K562 (cell line): ENCODE results near the gene ATP8B2. TPM values are rescaled to one million over a fixed set of nuclear protein-coding genes. Genes with fewer than 3 reads are reported as not detected.
A peak's percentile ranks its signal among the peaks of the same experiment; 100 is the strongest.

ENCODE experiments used
- ATAC-seq: fragments of 200-7000 bp; cut with Tn5 transposase; 3 replicates; pipeline ENCODE4 v1.9.1; 2020; ENCODE audit warnings: moderate library complexity
- BruUV-seq: library from RNA; stranded (reverse); fragments of 400-500 nt; replicated peaks from 2 replicates; lab custom pipeline; 2021; lab: Mats Ljungman, UMichigan
- CTCF ChIA-PET: fragments of 300-600 bp; formaldehyde crosslinking; extraction: SDS; loops from one replicate; lab custom pipeline; 2021; ENCODE audit warnings: low intra/inter-chr PET ratio; lab: Yijun Ruan, JAX
- POLR2A ChIA-PET: fragments of 300-600, 350-650 bp; sonication (Branson Sonifier 250); formaldehyde crosslinking; extraction: SDS; loops from one replicate; lab custom pipeline; 2021; ENCODE audit warnings: antibody characterized with exemption, inconsistent platforms; lab: Yijun Ruan, JAX
- DNase-seq, 4 experiments: peaks; one replicate each; pipeline versions ENCODE4 v3.0.0 to v3.0.0-alpha.2; 2011 to 2018; ENCODE audit warnings: low spot score in 3 of 4, mixed read lengths in 3 of 4; ENCODE audit errors: extremely low read depth in 1 of 4
- FAIRE-seq: peaks from 2 replicates; lab custom pipeline; 2011; peaks lifted over from hg19 to GRCh38; lab: Jason Lieb, UNC
- H2AFZ ChIP-seq: 2 replicates; pipeline ENCODE4 v1.6.0; 2011; ENCODE audit warnings: low read depth, low read length, control low read depth, inconsistent platforms
- H3K27ac ChIP-seq: fragments of 200-600 bp; 3 replicates; pipeline ENCODE4 v1.8.0; 2011; ENCODE audit warnings: low read depth, mild to moderate bottlenecking, control low read depth, inconsistent platforms, low read length, moderate library complexity, mixed read lengths; ENCODE audit errors: extremely low read depth
- H3K27me3 ChIP-seq, 2 experiments: fragments of 300-600 bp in 1 of 2; 2 replicates in 1 of 2; 3 replicates in 1 of 2; pipeline versions ENCODE4 v1.6.0 to v1.8.0; 2011; ENCODE audit warnings: inconsistent platforms in 2 of 2, low read length in 2 of 2, mild to moderate bottlenecking in 1 of 2, mixed read lengths in 1 of 2, moderate library complexity in 1 of 2; ENCODE audit not compliant: control insufficient read depth in 2 of 2, insufficient read depth in 2 of 2
- H3K36me3 ChIP-seq: fragments of 300-600 bp; 3 replicates; pipeline ENCODE4 v1.8.0; 2011; ENCODE audit warnings: mild to moderate bottlenecking, low read length, inconsistent platforms; ENCODE audit not compliant: control insufficient read depth, insufficient read depth
- H3K4me1 ChIP-seq, 2 experiments: fragments of 200-600 bp in 1 of 2; replicated peaks in 1 of 2; 2 replicates in 1 of 2; 3 replicates in 1 of 2; pipeline versions ENCODE4 v1.5.1 to v1.8.0; 2011; ENCODE audit warnings: inconsistent platforms in 2 of 2, low read length in 2 of 2, mild to moderate bottlenecking in 1 of 2, mixed read lengths in 1 of 2, moderate library complexity in 1 of 2; ENCODE audit not compliant: control insufficient read depth in 2 of 2, insufficient read depth in 2 of 2
- H3K4me2 ChIP-seq: 2 replicates; pipeline ENCODE4 v1.6.1; 2011; ENCODE audit warnings: low read length, control low read depth, inconsistent platforms, mixed read lengths; ENCODE audit not compliant: insufficient read depth
- H3K4me3 ChIP-seq: fragments of 200-600 bp; sonication (generic), shearing (Covaris generic); 2 replicates; pipeline ENCODE4 v1.5.1; 2016; ENCODE audit warnings: control low read depth, inconsistent platforms
- H3K79me2 ChIP-seq: fragments of 200-600 bp; 3 replicates; pipeline ENCODE4 v1.8.0; 2011; ENCODE audit warnings: low read length, inconsistent platforms; ENCODE audit not compliant: control insufficient read depth, insufficient read depth
- H3K9ac ChIP-seq, 2 experiments: 2 replicates each; pipeline versions ENCODE4 v1.6.0 to v1.6.1; 2011; ENCODE audit warnings: low read depth in 2 of 2, low read length in 2 of 2, control low read depth in 1 of 2, inconsistent platforms in 1 of 2, mild to moderate bottlenecking in 1 of 2, mixed read lengths in 1 of 2; ENCODE audit not compliant: insufficient read depth in 1 of 2
- H3K9me1 ChIP-seq: one replicate; pipeline ENCODE4 v1.6.0; 2011; ENCODE audit warnings: inconsistent platforms, mild to moderate bottlenecking, low read length, moderate library complexity; ENCODE audit not compliant: control insufficient read depth, insufficient read depth
- H3K9me3 ChIP-seq: replicated peaks from 2 replicates; pipeline ENCODE4 v1.5.1; 2011; ENCODE audit warnings: low read depth, low read length, inconsistent platforms; ENCODE audit not compliant: control insufficient read depth, insufficient read depth
- H4K20me1 ChIP-seq: replicated peaks from 2 replicates; pipeline ENCODE4 v1.6.1; 2011; ENCODE audit warnings: low read length, inconsistent platforms, mixed read lengths; ENCODE audit not compliant: control insufficient read depth, insufficient read depth
- CBX5 ChIP-seq: IDR thresholded peaks from 2 replicates; pipeline ENCODE4 v1.6.1; 2014; ENCODE audit warnings: low read depth, borderline replicate concordance
- CREM ChIP-seq: IDR thresholded peaks from 2 replicates; pipeline ENCODE4 v1.6.1; 2014; ENCODE audit warnings: antibody characterized with exemption, low read depth
- DACH1 ChIP-seq: fragments of 450-650 bp; IDR thresholded peaks from 2 replicates; pipeline ENCODE4 v1.6.1; 2018; ENCODE audit not compliant: partially characterized antibody
- GATA2 ChIP-seq: sonication (generic); formaldehyde crosslinking; IDR thresholded peaks from 2 replicates; pipeline ENCODE4 v1.4.0; 2020; ENCODE audit warnings: mild to moderate bottlenecking, missing genetic modification reagents
- HDAC1 ChIP-seq, 2 experiments: fragments of 450-650 bp; IDR thresholded peaks; 2 replicates each; pipeline ENCODE4 v1.6.1; 2016 to 2017; ENCODE audit warnings: inconsistent platforms in 1 of 2, mild to moderate bottlenecking in 1 of 2, moderate library complexity in 1 of 2
- IRF9 ChIP-seq: fragments of 450-650 bp; IDR thresholded peaks from 2 replicates; pipeline ENCODE4 v1.6.1; 2016; ENCODE audit warnings: missing biosample characterization, missing genetic modification characterization
- MYC ChIP-seq, 2 experiments: fragments of 250-450 bp in 1 of 2; sonication (Bioruptor Pico) in 1 of 2; IDR thresholded peaks; 2 replicates each; pipeline versions ENCODE4 v1.5.1 to v1.6.1; 2012 to 2021; ENCODE audit warnings: low read depth in 2 of 2, borderline replicate concordance in 1 of 2, improper control_type of control experiment in 1 of 2, low read length in 1 of 2, mild to moderate bottlenecking in 1 of 2, moderate library complexity in 1 of 2
- NFATC3 ChIP-seq: fragments of 450-650 bp; IDR thresholded peaks from 2 replicates; pipeline ENCODE4 v1.6.1; 2017; ENCODE audit warnings: mild to moderate bottlenecking
- POLR2AphosphoS5 ChIP-seq: IDR thresholded peaks from 2 replicates; pipeline ENCODE4 v1.6.1; 2011; ENCODE audit warnings: mild to moderate bottlenecking, low read depth, low read length, moderate library complexity; ENCODE audit not compliant: control insufficient read depth, insufficient read depth
- SAFB ChIP-seq: fragments of 200-400 bp; formaldehyde crosslinking; IDR thresholded peaks from 2 replicates; pipeline ENCODE4 v1.6.1; 2017; ENCODE audit warnings: low read depth, low read length, borderline replicate concordance
- SIN3B ChIP-seq: fragments of 450-650 bp; IDR thresholded peaks from 2 replicates; pipeline ENCODE4 v1.6.1; 2017; ENCODE audit warnings: low read depth, mild to moderate bottlenecking, moderate library complexity
- U2AF2 ChIP-seq: fragments of 200-400 bp; formaldehyde crosslinking; optimal IDR thresholded peaks from 2 replicates; pipeline ENCODE3; 2017; ENCODE audit warnings: low read depth, mild to moderate bottlenecking, low read length
- WGBS: fragments of 100-300 bp; shearing (Covaris generic); methylation state at CpG from one replicate; pipeline ENCODE4 v1.1.6; 2016; ENCODE audit warnings: low coverage, mixed read lengths; ENCODE audit not compliant: insufficient coverage; ENCODE audit errors: missing lambda C conversion rate; 5-methylcytosine and 5-hydroxymethylcytosine counted together
- in situ Hi-C: fragments of 300-500 bp; cut with MboI; formaldehyde crosslinking; loops from 4 replicates; pipeline ENCODE4 v1.15.0; 2018; ENCODE audit warnings: inconsistent platforms, mixed read lengths
- intact Hi-C: fragments of 100-400 bp; cut with micrococcal nuclease; formaldehyde crosslinking; loops from 2 replicates; pipeline ENCODE4 v1.14.2; 2022
- polyA plus RNA-seq, 8 experiments: library from polyadenylated mRNA; depleted of rRNA in 4 of 8; stranded (reverse) in 5 of 8; unstranded in 3 of 8; fragments of >200 nt; fragmentation: Nextera tagmentation in 2 of 8; fragmentation: Illumina TruSeq in 1 of 8; extraction: Ambion mirVana in 2 of 8; extraction: Trizol in 1 of 8; gene quantifications; 2 replicates each; pipeline versions ENCODE4 v1.2.1 to v1.2.3, GENCODE V29; 2011 to 2014; ENCODE audit warnings: inconsistent platforms in 1 of 8, missing spikeins in 1 of 8
- total RNA-seq, 7 experiments: library from RNA; depleted of rRNA in 6 of 7; stranded (reverse); fragments of >200 nt in 6 of 7; fragmentation: Illumina TruSeq in 2 of 7; extraction: Trizol in 2 of 7; gene quantifications; 2 replicates each; pipeline versions ENCODE4 v1.2.1 to v1.2.3, GENCODE V29; 2011 to 2021; ENCODE audit warnings: low replicate concordance in 1 of 7

ATP8B2 gene
- total and polyA plus RNA-seq, 9 of the 15 experiments (the other 6 are each of a cell fraction or from before 2014, with no cell fraction given), result 0.27 to 33.2 (median 18.4) TPM

- peaks cover 12 to 14% of the 10 kb centered on the region in 2 experiments; a peak in 4 of 5 replicates for H3K4me1 ChIP-seq
- H3K4me2 ChIP-seq, result no peak overlapping the region
- no peaks in the 10 kb centered on the region for H3K79me2 ChIP-seq
- no peak overlapping the region for H3K4me3 ChIP-seq
- H3K36me3 ChIP-seq, result no peaks in the 10 kb centered on the region
- no peaks in the 10 kb centered on the region for H4K20me1 ChIP-seq
- CTCF ChIA-PET, result no interaction called here
- intact Hi-C loops, result no loop called here
- DNase-seq (no peak), ATAC-seq (no peak), FAIRE-seq (no peak)
- 0 out of 3 replicates have a peak overlapping the region, but pooled peaks have one; percentile 5 for H3K27ac ChIP-seq
- H3K27me3 ChIP-seq, result no peaks in the 10 kb centered on the region
- TF ChIP-seq NFATC3 (no peak), GATA2 (no peak), CREM (no peak), POLR2AphosphoS5 (no peak), U2AF2 (no peak), IRF9 (tag) (no peak), CBX5 (no peak), SIN3B (no peak), MYC (IDR thresholded peaks at IDR 0.05; ENCODE audit: low read depth, low read length) (no peak), MYC (CRISPR knock-in tag; IDR thresholded peaks at IDR 0.05; ENCODE audit: borderline replicate concordance, low read depth) (no peak), SAFB (no peak), DACH1 (no peak), HDAC1 (IDR thresholded peaks at IDR 0.05) (no peak)
- no peaks in the 10 kb centered on the region for H3K9me3 ChIP-seq
- 54% methylated on average over 3 of the region's 3 CpGs for WGBS
- in situ Hi-C loops, result no loop called here
- POLR2A ChIA-PET, result interaction anchor here (0.6 to 1.6 kb wide), 4 partner anchors 10 to 581 kb away, joined by 4 to 5 read pairs (median 4); partner anchors contain the start of gene KCNN3
- H2AFZ ChIP-seq, result peak overlapping the region; percentile 67
- no peaks in the 10 kb centered on the region for H3K9me1 ChIP-seq
- BruUV-seq, result no TSS peak
- H3K9ac ChIP-seq, result no peak overlapping the region; a peak in 1 of 4 replicates
Measured at GRCh38 chr1:154288661-154289060, 36.7 kb upstream of the ATP8B2 start.
